GM13977 (cell line): Measurements from ENCODE around the gene MRPL17.
"Not testable (repeated sequence)": the region's sequence is repeated elsewhere in the genome, so short reads cannot be mapped to it uniquely, and the experiment has no call there.

Source experiments
- DNase-seq: peaks from one replicate; pipeline ENCODE4 v3.0.0; 2012; ENCODE audit warnings: low spot score
- CTCF ChIP-seq: IDR thresholded peaks from 2 replicates; pipeline ENCODE4 v1.5.1; 2012; ENCODE audit warnings: mild to moderate bottlenecking, control low read depth; ENCODE audit not compliant: insufficient read depth; ENCODE audit errors: extremely low read depth, missing control alignments
- in situ Hi-C: fragments of 300-500 bp; cut with MboI; formaldehyde crosslinking; loops from one replicate; pipeline ENCODE4 v1.12.0; 2022; ENCODE audit warnings: low sequenced_read_pairs, low pct_unique_long_range_greater_than_20kb, mixed read lengths, inconsistent platforms; ENCODE audit not compliant: unreplicated experiment

The MRPL17 gene

GRCh38 chr11:6694229-6694535 lies 11.0 kb upstream of the MRPL17 start:
- TF ChIP-seq CTCF, result no peak
- in situ Hi-C loops, result no loop called here
- DNase-seq, result no peak

GRCh38 chr11:6693342-6694228 lies 10.4 kb upstream of the MRPL17 start:
- DNase-seq, result no peak
- TF ChIP-seq CTCF, result no peak
- in situ Hi-C loops, result no loop called here

- no peak for DNase-seq
- no peak for TF ChIP-seq CTCF
- in situ Hi-C loops, result no loop called here
Observed at GRCh38 chr11:6692128-6692527, 9.0 kb upstream of the MRPL17 start.

GRCh38 chr11:6690431-6691132 lies 7.4 kb upstream of the MRPL17 start:
- DNase-seq, in situ Hi-C loops: not testable (repeated sequence)

GRCh38 chr11:6687876-6688275 lies 4.7 kb upstream of the MRPL17 start:
- in situ Hi-C loops, result no loop called here
- TF ChIP-seq CTCF, result no peak
- DNase-seq, result no peak

- no peak for TF ChIP-seq CTCF
- in situ Hi-C loops, result no loop called here
Observed at GRCh38 chr11:6686006-6686405, 2.9 kb upstream of the MRPL17 start.

GRCh38 chr11:6684068-6684467 lies 928 bp upstream of the MRPL17 start:
- DNase-seq, in situ Hi-C loops: not testable (repeated sequence)

More at GRCh38 chr11:6686006-6686405, 2.9 kb upstream of the MRPL17 start:
- no peak for DNase-seq
